GM18870 (cell line): ENCODE results near the gene ZCCHC10.

ENCODE experiments used
- ATAC-seq: cut with Tn5 transposase; IDR thresholded peaks from one replicate; pipeline ENCODE4 v1.9.1; 2021; ENCODE audit warnings: moderate library complexity; ENCODE audit not compliant: unreplicated experiment

The ZCCHC10 gene

GRCh38 chr5:133025804-133026663 is at the start of gene ZCCHC10:
Gene ZCCHC10 (minus strand): TSS chr5:133026549. CDS start chr5:133026537, 12 bp downstream.
- ATAC-seq, result peak; percentile 79

- no peak for ATAC-seq
Measured at GRCh38 chr5:133075572-133076536, 49.5 kb upstream of the ZCCHC10 start.

GRCh38 chr5:133072021-133072420 is 45.7 kb upstream of the ZCCHC10 start:
- ATAC-seq, result no peak

- no peak for ATAC-seq
Measured at GRCh38 chr5:133066045-133066444, 39.7 kb upstream of the ZCCHC10 start.

- no peak for ATAC-seq
Measured at GRCh38 chr5:133065471-133065870, 39.1 kb upstream of the ZCCHC10 start.

GRCh38 chr5:133063965-133064364 is 37.6 kb upstream of the ZCCHC10 start:
- ATAC-seq, result no peak

- ATAC-seq, result no peak
Measured at GRCh38 chr5:133062276-133062675, 35.9 kb upstream of the ZCCHC10 start.

GRCh38 chr5:133059621-133060020 is 33.3 kb upstream of the ZCCHC10 start:
- no peak for ATAC-seq

GRCh38 chr5:133056891-133057290 is 30.5 kb upstream of the ZCCHC10 start:
- no peak for ATAC-seq

GRCh38 chr5:133054697-133055471 is 28.5 kb upstream of the ZCCHC10 start:
- ATAC-seq, result no peak

GRCh38 chr5:133053448-133053847 is 27.1 kb upstream of the ZCCHC10 start:
- ATAC-seq, result no peak

GRCh38 chr5:133052317-133053175 is 26.2 kb upstream of the ZCCHC10 start:
- peak; percentile 21 for ATAC-seq

- ATAC-seq, result peak; percentile 84
Measured at GRCh38 chr5:133051542-133052316, 25.4 kb upstream of the ZCCHC10 start, which contains the start of gene HSPA4. Gene HSPA4 (plus strand): TSS chr5:133052013. CDS start chr5:133052251, 238 bp downstream.

- ATAC-seq, result no peak
Measured at GRCh38 chr5:133051061-133051541, 24.8 kb upstream of the ZCCHC10 start.

GRCh38 chr5:133050521-133050920 is 24.2 kb upstream of the ZCCHC10 start:
- ATAC-seq, result no peak

GRCh38 chr5:133049726-133050048 is 23.3 kb upstream of the ZCCHC10 start:
- no peak for ATAC-seq

GRCh38 chr5:133048993-133049725 is 22.8 kb upstream of the ZCCHC10 start:
- ATAC-seq, result no peak

GRCh38 chr5:133047404-133047803 is 21.1 kb upstream of the ZCCHC10 start:
- ATAC-seq, result no peak
